HG03354 (cell line): ENCODE results near the gene PIM1.
"Not testable (repeated sequence)": the region's sequence is repeated elsewhere in the genome, so short reads cannot be mapped to it uniquely, and the experiment has no call there.

Experiments used
- ATAC-seq: cut with Tn5 transposase; IDR thresholded peaks from one replicate; pipeline ENCODE4 v1.9.1; 2021; ENCODE audit warnings: mild to moderate bottlenecking; ENCODE audit not compliant: unreplicated experiment, poor library complexity, severe bottlenecking

Gene PIM1

DNA sequence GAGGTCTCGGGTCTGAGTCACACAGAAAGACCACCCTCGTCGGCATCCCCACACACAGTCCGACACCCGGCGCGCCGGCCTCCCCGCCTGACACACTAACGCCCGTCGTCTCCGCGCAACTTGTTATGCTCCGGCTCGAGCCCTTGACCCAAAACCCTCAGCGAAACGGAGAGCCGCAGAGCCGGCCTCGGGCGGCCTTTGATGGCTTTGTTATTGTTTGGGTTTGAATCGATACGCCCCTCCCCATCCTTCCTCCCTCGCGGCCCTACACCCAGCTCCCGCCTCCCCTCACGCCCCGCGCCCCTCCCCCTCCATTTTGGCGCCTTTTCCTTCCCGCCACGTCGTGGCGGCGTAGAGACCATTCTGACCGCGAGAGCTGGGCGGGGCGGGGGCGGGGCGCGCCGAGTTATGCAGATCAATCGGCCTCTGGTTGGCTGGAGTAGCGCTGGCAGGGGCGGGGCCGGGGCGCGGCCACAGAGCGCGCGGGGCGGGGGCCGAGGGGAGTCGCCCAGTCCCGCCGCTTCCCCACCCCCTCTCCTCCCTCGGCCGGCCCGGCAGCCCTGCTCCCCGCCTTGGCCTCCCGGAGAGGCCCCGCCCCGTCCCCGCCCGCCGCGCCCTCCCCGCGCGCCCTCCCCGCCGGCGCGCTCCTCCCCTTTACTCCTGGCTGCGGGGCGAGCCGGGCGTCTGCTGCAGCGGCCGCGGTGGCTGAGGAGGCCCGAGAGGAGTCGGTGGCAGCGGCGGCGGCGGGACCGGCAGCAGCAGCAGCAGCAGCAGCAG is at the start of gene PIM1:
TSS of gene PIM1 (plus strand) at position 657 of the 777 bp plus-strand sequence. CDS start 424 bp downstream, outside the sequence.
- peak; percentile 59 for ATAC-seq

DNA sequence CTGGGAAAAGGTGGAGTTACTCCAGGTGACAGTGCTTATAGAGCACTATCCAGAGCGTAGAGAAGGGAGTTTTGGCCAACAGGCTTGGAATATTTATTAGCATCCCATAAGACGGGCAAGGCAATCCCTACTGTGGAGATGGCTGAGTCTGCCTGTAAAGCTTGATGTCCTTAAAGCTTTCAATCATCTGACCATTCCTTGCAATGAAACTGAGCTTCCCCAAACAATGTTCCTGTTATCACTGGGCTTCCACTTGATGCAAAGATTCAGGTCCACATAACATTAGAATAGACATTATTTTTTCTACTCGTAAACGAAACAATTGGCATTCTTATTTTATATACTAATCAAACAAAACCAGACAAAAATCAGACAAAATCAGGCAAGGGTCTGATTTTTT is 48.4 kb upstream of the PIM1 start:
- ATAC-seq = no peak

GRCh38 chr6:37122861-37123260 is 47.1 kb upstream of the PIM1 start:
- no peak for ATAC-seq

GRCh38 chr6:37123957-37124729 is 45.8 kb upstream of the PIM1 start:
- ATAC-seq = no peak

DNA sequence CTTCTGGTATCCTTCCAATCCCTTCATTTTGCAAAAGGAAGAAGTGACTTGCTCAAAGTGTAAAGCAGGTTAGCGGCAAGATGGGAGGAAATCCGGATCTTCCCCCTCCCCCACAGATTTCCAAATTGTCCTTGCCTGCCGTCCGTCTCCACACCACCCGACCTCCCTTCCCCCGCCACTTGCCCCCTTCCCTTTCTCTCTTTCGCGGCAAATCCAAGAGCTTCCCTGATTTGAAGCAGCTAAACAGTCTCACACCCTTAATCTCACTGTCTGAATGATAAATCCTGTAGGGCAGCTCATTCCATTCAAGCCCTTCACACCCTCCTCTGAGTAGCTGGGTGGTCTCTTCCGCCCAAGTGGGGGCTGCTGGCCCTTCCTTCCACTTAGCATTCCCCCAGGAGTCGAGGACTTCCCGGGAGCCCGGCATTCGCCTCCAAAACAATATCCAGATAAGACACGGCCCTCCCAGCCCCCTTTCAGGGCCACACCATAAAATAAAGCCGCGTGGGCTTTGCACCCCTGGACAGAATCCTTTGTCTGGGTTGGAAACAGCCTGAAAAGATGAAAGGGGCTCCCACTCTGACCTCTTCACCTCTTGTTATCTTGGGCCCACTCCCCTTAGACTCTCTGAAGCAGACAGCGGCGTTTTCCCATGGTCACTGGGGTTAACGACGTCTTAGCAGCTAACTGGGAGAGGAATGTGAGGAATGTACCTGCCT is 44.0 kb upstream of the PIM1 start:
- no peak for ATAC-seq

GRCh38 chr6:37126493-37126958 is 43.4 kb upstream of the PIM1 start:
- no peak for ATAC-seq

DNA sequence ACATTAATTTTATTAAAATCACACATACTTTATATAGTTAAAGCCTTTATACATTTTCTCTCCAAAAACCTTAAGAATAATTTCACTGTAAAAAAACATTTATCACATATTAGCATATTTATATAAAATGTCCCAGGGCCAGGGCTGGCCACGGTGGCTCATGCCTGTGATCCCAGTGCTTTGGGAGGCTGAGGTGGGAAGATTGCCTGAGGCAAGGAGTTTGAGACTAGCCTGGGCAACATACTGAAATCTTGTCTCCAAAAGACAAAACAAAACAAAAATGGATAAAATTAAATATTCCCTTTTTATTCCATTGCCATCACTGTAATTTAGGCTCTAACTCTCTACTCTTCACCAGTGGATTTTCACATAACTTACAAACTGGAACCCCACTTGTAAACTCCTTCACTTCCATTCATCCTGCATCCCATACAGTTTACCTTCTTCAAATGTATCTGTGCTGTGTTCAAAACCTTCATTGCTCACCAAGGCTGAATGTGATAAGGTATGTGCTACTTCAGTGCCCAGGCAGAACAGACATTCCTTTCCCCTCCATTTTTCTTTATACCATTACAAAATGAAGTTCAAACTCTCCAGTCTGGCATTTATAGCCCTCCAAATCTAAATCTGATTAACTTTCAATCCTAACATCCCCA is 42.9 kb upstream of the PIM1 start:
- no peak for ATAC-seq

- no peak for ATAC-seq
These were observed 41.7 kb upstream of the PIM1 start for GRCh38 chr6:37127961-37128862.

DNA sequence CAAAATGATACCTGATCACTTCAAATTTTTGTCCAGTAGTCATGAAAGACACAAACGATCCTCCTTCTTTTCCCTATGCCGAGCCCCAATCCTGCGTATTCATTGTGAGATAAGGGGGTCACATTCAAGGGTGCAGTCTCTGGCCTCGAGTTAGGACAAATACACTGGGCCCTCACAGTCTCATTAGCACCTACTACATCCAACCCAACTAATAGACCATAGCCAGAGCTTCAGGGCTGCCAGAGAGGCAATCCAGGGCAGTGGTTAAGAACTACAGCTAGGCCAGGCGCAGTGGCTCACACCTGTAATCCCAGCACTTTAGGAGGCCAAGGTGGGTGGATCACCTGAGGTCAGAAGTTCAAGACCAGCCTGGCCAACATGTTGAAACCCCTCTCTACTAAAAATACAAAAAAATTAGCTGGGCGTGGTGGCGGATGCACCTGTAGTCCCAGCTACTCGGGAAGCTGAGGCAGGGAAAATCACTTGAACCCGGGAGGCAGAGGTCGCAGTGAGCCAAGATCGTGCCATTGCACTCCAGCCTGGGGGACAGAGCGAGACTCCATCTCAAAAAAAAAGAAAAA is 41.0 kb upstream of the PIM1 start:
- not testable (repeated sequence) for ATAC-seq

- no peak for ATAC-seq
These were observed 40.4 kb upstream of the PIM1 start for GRCh38 chr6:37129566-37129965.

DNA sequence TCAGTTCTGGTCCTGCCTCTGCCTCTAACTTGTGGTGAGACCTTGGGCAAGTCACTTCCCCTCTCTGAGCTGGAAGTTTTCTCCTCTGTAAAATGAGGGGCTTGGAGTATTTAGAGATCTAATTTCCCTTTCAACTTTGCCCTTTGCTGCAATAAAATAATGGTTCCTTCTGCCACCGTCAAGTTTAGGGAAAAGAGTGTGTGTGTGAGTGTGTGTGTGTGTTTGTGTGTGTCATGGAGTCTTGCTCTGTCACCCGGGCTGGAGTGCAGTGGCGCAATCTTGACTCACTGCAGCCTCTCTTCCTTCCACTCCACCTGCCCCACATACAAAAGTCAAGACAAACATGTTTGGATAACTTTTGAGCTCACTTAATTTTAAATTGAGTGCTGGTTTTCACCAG is 39.2 kb upstream of the PIM1 start:
- no peak for ATAC-seq

DNA sequence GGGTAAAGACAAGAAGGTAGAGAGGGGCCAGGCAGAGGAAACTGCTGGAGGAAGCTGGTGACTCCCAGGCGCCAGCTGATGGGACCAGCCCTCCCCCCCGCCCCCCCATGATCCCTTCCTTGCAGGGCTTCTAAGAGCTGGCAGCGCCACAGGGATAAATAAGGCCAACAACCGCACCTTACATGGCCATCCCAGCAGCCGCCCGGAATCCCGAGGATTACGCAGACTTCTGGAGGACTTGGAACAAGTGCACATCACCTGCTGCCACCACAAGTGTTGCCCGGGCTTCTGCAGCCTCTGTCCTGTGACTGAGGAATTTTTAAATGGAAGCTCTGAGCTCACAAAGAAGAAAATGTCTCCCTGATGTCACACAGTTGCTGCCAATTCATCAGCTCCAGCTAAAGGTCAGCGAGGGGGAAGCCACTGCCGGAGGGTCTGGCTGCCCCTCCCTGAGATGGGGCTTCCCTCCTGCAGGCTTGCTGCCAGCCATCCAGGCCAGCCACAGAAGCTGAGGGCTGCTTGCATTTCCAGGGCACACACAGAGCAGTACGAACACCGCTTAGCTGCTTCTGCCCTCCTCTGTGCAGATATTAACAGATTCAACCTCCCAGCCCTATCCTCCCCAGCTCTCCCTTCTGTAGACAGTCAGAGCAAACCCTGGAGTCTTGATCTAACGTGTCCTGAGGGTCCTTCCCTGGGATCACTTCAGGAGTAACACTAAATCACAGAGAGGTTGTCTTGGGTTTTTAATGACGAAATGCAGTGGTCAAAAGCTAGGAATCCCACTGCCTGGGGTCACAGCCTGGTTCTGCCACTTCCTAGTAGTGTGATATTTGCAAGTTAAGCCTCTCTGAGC is 38.6 kb upstream of the PIM1 start:
- ATAC-seq = no peak

DNA sequence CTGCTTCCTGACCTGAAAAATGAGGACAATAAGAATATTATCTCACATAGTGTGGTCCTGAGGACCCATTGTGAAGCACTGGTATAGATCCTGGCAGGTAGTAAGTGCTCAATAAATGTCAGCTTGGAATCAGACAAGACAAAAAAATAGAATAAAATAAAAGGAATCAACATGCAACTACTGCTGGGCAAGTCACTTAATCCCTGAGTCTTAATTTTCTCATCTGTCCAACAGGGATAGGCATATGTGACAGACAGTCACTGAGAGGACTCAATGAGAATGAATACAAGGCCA is 38.0 kb upstream of the PIM1 start:
- no peak for ATAC-seq

- ATAC-seq = no peak
These were observed 35.9 kb upstream of the PIM1 start for GRCh38 chr6:37134036-37134395.

GRCh38 chr6:37134396-37135191 is 35.4 kb upstream of the PIM1 start:
- no peak for ATAC-seq

DNA sequence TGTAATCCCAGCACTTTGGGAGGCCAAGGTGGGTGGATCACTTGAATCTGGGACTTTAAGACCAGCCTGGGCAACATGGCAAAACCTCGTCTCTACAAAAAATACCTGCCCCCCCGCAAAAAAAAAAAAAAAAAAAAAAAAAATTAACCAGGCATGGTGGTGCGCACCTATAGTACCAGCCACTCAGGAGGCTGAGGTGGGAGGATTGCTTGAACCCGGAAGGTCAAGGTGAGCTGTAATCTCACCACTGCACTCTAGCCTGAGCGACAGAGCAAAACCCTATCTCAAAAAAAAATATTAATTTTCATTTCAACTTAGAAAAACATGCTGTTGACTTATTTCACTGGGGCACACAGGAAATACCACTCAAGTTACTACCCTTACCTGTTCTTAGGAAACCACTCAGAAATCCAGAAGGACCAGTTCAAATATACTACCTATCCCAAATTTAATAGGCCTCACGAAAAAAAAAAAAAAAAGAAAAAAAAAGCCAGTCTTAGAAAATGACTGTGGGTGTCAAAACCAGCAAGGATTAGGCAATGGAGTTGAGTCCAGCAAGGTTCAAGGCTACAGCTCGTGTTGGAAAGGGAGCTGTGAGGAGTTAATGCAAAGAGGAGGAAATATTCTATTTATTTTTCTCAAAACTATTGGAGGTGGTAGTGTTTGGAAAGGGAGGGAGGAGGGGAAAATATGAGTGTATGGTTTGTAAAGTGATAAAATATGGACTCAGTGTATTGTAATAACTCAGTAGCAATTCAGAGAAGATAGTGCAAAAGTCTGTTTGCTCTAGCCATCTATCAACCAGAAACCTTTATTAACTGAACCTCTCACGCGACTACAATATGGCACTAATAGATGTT is 33.9 kb upstream of the PIM1 start:
- ATAC-seq = no peak
